ENCODE results near the gene PIBF1.

DNA sequence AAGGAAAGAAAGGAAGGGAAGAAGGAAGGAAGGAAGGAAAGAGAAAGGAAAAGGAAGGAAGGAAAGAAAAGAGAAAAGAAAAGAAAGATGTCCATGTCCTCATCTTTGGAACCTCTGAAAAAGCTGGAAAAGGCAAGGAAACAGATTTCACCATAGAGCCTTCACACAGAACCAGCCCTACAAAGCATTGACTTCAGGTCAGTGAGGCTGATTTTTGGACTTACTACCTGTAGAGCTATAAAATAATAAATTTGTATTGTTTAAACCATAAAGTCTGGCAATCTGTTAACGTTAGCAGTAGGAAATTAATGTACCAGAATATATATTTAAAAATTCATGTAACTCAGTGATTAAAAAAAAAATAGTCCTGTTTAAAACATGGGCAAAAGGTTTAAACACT, 130.0 kb downstream of the PIBF1 start:
- TF ChIP-seq POLR2AphosphoS5 (IDR thresholded peaks at IDR 0.05; ENCODE audit: low read depth, low read length): no peak
- no peak for TF ChIP-seq SIN3A (IDR thresholded peaks at IDR 0.05; ENCODE audit: borderline replicate concordance, insufficient read depth, low read length)
- no peak for TF ChIP-seq TAF1 (IDR thresholded peaks at IDR 0.05; ENCODE audit: borderline replicate concordance, insufficient read depth, low read length)

Data from PFSK-1 (cell line).